KMS-11 (cell line): ENCODE data around the gene EFCC1.

Experiments used
- H2AFZ ChIP-seq: fragments of 200-600 bp; sonication (generic); 2 replicates; pipeline ENCODE4 v1.6.1; 2016; ENCODE audit warnings: antibody characterized with exemption, mixed run types, low read depth
- H3K27ac ChIP-seq: fragments of 200-600 bp; sonication (generic); 2 replicates; pipeline ENCODE4 v1.6.1; 2016; ENCODE audit warnings: mild to moderate bottlenecking, mixed run types
- H3K27me3 ChIP-seq: fragments of 200-600 bp; sonication (generic); 2 replicates; pipeline ENCODE4 v1.6.1; 2017; ENCODE audit warnings: mild to moderate bottlenecking, low read depth, mixed run types, moderate library complexity; ENCODE audit not compliant: insufficient read depth
- H3K36me3 ChIP-seq: fragments of 200-600 bp; sonication (generic); 2 replicates; pipeline ENCODE4 v1.6.1; 2017; ENCODE audit warnings: mild to moderate bottlenecking, mixed run types; ENCODE audit not compliant: insufficient read depth
- H3K4me1 ChIP-seq: fragments of 200-600 bp; sonication (generic); 2 replicates; pipeline ENCODE4 v1.6.1; 2016; ENCODE audit warnings: mild to moderate bottlenecking, low read depth, mixed run types; ENCODE audit not compliant: poor library complexity, severe bottlenecking
- H3K4me2 ChIP-seq: fragments of 200-600 bp; sonication (generic); 2 replicates; pipeline ENCODE4 v1.7.0; 2016; ENCODE audit warnings: mild to moderate bottlenecking, mixed run types
- H3K4me3 ChIP-seq: fragments of 200-600 bp; sonication (generic); IDR thresholded peaks from 2 replicates; pipeline ENCODE4 v1.6.1; 2017; ENCODE audit warnings: low read depth, low read length, mixed read lengths; ENCODE audit not compliant: insufficient read depth
- H3K79me2 ChIP-seq: fragments of 200-600 bp; sonication (generic); 2 replicates; pipeline ENCODE4 v1.6.1; 2016; ENCODE audit warnings: low read depth, mixed run types; ENCODE audit not compliant: insufficient read depth
- H3K9ac ChIP-seq: fragments of 200-600 bp; sonication (generic); 2 replicates; pipeline ENCODE4 v1.6.1; 2016; ENCODE audit warnings: mild to moderate bottlenecking, mixed run types
- H4K20me1 ChIP-seq: fragments of 200-600 bp; sonication (generic); 2 replicates; pipeline ENCODE4 v1.6.1; 2016; ENCODE audit warnings: mild to moderate bottlenecking, mixed run types; ENCODE audit not compliant: insufficient read depth
- TF ChIP-seq, protein P1 (sequence below): fragments of 200-600 bp; sonication (generic); conservative IDR thresholded peaks from 2 replicates; pipeline ENCODE4 v1.6.1; 2017; ENCODE audit warnings: low read depth, mild to moderate bottlenecking, antibody characterized with exemption, low read length, moderate library complexity, mixed read lengths

EFCC1 gene

DNA sequence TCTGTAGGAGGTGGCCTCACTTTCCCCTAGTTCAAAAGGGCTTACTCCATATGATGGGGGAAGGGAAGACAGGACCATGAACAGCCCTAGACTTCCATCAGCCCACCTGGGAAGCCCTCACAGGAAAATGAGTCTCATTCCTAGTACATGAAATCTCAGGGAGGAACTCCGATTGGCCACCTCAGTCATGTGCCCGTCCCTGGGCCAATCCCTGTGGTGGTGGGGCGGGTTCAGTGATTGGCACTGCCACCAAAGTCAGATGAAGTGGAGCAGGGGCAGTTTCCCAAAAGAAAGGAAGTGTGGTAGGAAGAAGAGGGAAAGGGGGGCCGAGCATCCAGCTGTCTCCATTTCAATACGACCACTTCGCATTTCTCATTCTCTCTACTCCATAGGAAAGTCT is 33.5 kb downstream of the EFCC1 start:
- Histone ChIP-seq H2AFZ (no peak overlapping the region), H3K4me2 (no peak overlapping the region), H3K4me1 (no peaks in the 10 kb centered on the region), H4K20me1 (no peaks in the 10 kb centered on the region), H3K9ac (no peak overlapping the region), H3K36me3 (no peaks in the 10 kb centered on the region), H3K4me3 (no peak overlapping the region), H3K27me3 (no peaks in the 10 kb centered on the region), H3K79me2 (no peaks in the 10 kb centered on the region), H3K27ac (no peak overlapping the region)
- TF ChIP-seq, protein P1, sequence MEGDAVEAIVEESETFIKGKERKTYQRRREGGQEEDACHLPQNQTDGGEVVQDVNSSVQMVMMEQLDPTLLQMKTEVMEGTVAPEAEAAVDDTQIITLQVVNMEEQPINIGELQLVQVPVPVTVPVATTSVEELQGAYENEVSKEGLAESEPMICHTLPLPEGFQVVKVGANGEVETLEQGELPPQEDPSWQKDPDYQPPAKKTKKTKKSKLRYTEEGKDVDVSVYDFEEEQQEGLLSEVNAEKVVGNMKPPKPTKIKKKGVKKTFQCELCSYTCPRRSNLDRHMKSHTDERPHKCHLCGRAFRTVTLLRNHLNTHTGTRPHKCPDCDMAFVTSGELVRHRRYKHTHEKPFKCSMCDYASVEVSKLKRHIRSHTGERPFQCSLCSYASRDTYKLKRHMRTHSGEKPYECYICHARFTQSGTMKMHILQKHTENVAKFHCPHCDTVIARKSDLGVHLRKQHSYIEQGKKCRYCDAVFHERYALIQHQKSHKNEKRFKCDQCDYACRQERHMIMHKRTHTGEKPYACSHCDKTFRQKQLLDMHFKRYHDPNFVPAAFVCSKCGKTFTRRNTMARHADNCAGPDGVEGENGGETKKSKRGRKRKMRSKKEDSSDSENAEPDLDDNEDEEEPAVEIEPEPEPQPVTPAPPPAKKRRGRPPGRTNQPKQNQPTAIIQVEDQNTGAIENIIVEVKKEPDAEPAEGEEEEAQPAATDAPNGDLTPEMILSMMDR, result no peak

DNA sequence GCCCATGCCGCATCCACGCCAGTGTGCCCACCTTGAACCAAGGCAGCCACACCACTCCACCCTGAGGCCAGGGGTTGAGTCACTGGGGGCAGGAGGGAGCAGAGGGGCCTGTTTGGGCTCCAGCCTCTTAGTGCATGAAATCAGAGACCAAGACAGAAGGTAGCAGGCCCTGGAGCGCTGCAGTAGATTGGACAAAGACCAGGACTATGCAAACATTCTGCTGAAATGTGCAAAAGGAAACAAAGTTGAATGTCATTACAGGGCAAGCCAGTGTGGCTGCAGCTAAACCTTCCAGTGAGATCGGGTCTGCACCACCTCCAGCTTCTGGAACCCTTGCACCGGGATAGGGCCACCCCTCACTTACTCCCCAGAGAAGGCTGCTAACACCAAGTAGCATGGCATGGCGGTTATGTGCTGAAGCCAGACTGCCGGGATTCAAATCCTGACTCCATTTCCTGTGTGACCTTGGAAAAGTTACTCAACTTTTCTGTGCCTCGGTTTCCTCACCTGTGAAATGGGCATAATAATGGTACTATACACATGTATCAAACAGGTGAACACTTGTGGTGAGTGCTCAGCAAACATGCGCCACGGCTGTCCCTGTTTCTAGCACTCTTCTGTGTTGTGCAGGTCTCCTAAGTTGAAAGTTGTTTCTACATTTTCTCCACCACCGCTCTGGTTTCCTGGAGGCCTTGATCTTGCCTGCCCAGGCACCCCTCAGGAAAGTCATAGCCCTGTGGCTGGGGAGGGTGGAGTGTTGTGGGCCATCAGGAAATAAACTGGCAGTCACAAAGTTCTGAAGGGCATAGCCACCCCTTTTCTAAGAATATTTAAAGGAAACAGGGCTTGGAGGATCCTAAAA is 34.5 kb downstream of the EFCC1 start:
- Histone ChIP-seq H3K27ac (no peak overlapping the region), H3K36me3 (no peaks in the 10 kb centered on the region), H3K9ac (no peak overlapping the region), H3K4me1 (no peaks in the 10 kb centered on the region), H4K20me1 (no peaks in the 10 kb centered on the region), H3K4me2 (no peak overlapping the region), H3K27me3 (no peaks in the 10 kb centered on the region), H3K4me3 (no peak overlapping the region), H2AFZ (no peak overlapping the region), H3K79me2 (no peaks in the 10 kb centered on the region)
- TF ChIP-seq, protein P1, result no peak

GRCh38 chr3:129036222-129037092 is 35.4 kb downstream of the EFCC1 start:
- Histone ChIP-seq H3K4me1 (no peaks in the 10 kb centered on the region), H3K79me2 (no peaks in the 10 kb centered on the region), H3K27ac (no peak overlapping the region), H4K20me1 (no peaks in the 10 kb centered on the region), H3K36me3 (no peaks in the 10 kb centered on the region), H2AFZ (no peak overlapping the region), H3K27me3 (no peaks in the 10 kb centered on the region), H3K4me3 (no peak overlapping the region), H3K4me2 (no peak overlapping the region), H3K9ac (no peak overlapping the region)
- TF ChIP-seq, protein P1, result no peak

GRCh38 chr3:129037093-129037419 is 36.0 kb downstream of the EFCC1 start:
- Histone ChIP-seq H3K79me2 (no peaks in the 10 kb centered on the region), H2AFZ (no peak overlapping the region), H3K4me3 (no peak overlapping the region), H4K20me1 (no peaks in the 10 kb centered on the region), H3K27ac (no peak overlapping the region), H3K4me1 (no peaks in the 10 kb centered on the region), H3K27me3 (no peaks in the 10 kb centered on the region; the same call in 1 of the 2 replicates), H3K36me3 (no peaks in the 10 kb centered on the region), H3K4me2 (no peak overlapping the region), H3K9ac (no peak overlapping the region)
- TF ChIP-seq, protein P1, result no peak
